GM12892 (cell line): Measurements from ENCODE around the gene ABCB11.

Source experiments
- POLR2A ChIP-seq: IDR thresholded peaks from 2 replicates; pipeline ENCODE4 v1.6.1; 2011; ENCODE audit warnings: low read depth, low read length, control low read depth
- POLR2AphosphoS5 ChIP-seq: IDR thresholded peaks from 2 replicates; pipeline ENCODE4 v1.6.1; 2011; ENCODE audit warnings: low read depth, low read length, control low read depth
- TAF1 ChIP-seq: IDR thresholded peaks from 2 replicates; pipeline ENCODE4 v1.6.1; 2011; ENCODE audit warnings: low read depth, mild to moderate bottlenecking, control low read depth, low read length, borderline replicate concordance

GRCh38 chr2:168978461-168978861 lies 52.7 kb downstream of the ABCB11 start:
- TF ChIP-seq POLR2AphosphoS5, result no peak
- TF ChIP-seq POLR2A, result no peak
- no peak for TF ChIP-seq TAF1
